ENCODE measurements around the gene CACNB4.
"Not testable (repeated sequence)": the region's sequence is repeated elsewhere in the genome, so short reads cannot be mapped to it uniquely, and the experiment has no call there.

Gene CACNB4

GRCh38 chr2:151891566-151892194, 207.2 kb downstream of the CACNB4 start:
- DNase-seq: no peak

- DNase-seq: no peak
These were observed 211.7 kb downstream of the CACNB4 start for GRCh38 chr2:151887164-151887563.

GRCh38 chr2:151886241-151886640, 212.6 kb downstream of the CACNB4 start:
- no peak for DNase-seq

GRCh38 chr2:151882786-151883445, 215.9 kb downstream of the CACNB4 start:
- no peak for DNase-seq

GRCh38 chr2:151881342-151881741, 217.5 kb downstream of the CACNB4 start:
- no peak for DNase-seq

- no peak for DNase-seq
These were observed 218.3 kb downstream of the CACNB4 start for GRCh38 chr2:151880586-151880985.

GRCh38 chr2:151878655-151879563, 219.9 kb downstream of the CACNB4 start:
- DNase-seq: no peak

- no peak for DNase-seq
These were observed 220.6 kb downstream of the CACNB4 start for GRCh38 chr2:151878204-151878603.

GRCh38 chr2:151875631-151876030, 223.2 kb downstream of the CACNB4 start:
- DNase-seq: not testable (repeated sequence)

- no peak for DNase-seq
These were observed 226.4 kb downstream of the CACNB4 start for GRCh38 chr2:151872463-151872862.

GRCh38 chr2:151869291-151869690, 229.6 kb downstream of the CACNB4 start:
- DNase-seq: no peak

- DNase-seq: no peak
These were observed 236.1 kb downstream of the CACNB4 start for GRCh38 chr2:151862700-151863099.

GRCh38 chr2:151861174-151861573, 237.7 kb downstream of the CACNB4 start:
- DNase-seq: no peak

- no peak for DNase-seq
These were observed 238.2 kb downstream of the CACNB4 start for GRCh38 chr2:151860613-151861146.

GRCh38 chr2:151860210-151860609, 238.6 kb downstream of the CACNB4 start:
- DNase-seq: no peak

- DNase-seq: no peak
These were observed 241.2 kb downstream of the CACNB4 start for GRCh38 chr2:151857650-151858049.

- DNase-seq: no peak
These were observed 243.7 kb downstream of the CACNB4 start for GRCh38 chr2:151855111-151855510.

- DNase-seq: no peak
These were observed 245.6 kb downstream of the CACNB4 start for GRCh38 chr2:151853070-151853758.

GRCh38 chr2:151852260-151853069, 246.4 kb downstream of the CACNB4 start:
- DNase-seq: no peak

GRCh38 chr2:151851761-151852160, 247.1 kb downstream of the CACNB4 start:
- no peak for DNase-seq

GRCh38 chr2:151849413-151850010, 249.3 kb downstream of the CACNB4 start:
- no peak for DNase-seq

Measured in CD4-positive, alpha-beta T cell treated with Interferon alpha-2 for 1 hour (primary cell).